Iris pigment epithelial cell (primary cell): ENCODE measurements around the gene SLC9A9.

Source experiments
- DNase-seq: peaks from one replicate; pipeline ENCODE4 v3.0.0-alpha.2; 2011; ENCODE audit warnings: low read depth

SLC9A9 gene

GRCh38 chr3:143356839-143357238 is 491.4 kb downstream of the SLC9A9 start:
- no peak for DNase-seq

DNA sequence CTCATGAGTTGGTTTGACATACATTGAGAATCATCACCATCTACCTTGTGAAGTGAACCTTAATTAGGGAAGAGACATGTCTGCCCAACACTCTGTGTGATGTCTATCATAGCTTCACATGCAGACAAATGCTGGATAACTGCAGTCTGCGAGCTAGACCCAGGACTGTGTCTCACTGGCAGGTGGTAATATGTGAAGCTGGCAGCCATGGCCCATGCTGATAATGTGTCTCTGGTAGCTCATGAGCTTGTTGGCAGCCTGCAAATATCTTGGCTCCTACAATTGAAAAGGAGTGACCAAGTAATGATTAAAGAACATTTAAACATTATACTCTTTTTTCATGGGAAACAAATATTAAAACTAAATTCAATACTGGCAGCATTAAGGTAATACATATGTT is 493.9 kb downstream of the SLC9A9 start:
- DNase-seq, result no peak

- DNase-seq, result no peak
These were observed 495.3 kb downstream of the SLC9A9 start for GRCh38 chr3:143352850-143353550.

DNA sequence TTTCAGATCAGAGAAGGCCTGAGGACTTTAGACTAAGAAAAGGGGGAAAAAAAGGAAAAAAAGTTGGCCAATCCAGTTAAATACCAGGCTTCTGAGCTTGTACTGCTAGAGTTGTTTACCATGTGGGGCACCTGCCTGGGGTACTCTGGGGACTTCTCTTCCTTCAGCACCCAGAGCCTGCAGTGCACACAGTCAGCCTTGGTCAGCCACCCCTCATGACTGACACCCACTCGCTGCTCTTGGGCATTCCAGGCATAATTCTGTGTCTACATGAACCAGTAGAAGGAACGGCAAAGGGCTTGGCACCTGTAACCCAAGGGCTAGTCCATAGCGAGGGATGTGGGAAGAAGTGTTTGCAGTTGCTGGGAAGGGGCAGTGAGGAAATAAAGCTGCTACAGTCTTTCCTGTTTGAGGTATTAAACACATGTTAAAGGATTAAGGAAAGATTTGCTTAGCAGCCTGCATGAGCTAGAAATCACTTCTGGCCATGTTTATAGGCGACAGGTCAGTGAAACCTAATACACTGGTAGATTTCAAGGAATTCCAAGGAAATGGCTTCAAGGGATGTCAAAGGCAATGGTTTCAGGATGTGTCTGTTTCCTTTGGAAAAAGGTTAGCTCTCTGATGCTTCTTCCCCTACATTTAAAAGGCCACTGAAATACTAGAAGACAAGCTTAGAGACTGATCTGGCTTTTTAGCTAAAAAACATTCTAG is 496.2 kb downstream of the SLC9A9 start:
- no peak for DNase-seq

GRCh38 chr3:143351354-143351753 is 496.9 kb downstream of the SLC9A9 start:
- DNase-seq, result no peak

GRCh38 chr3:143349455-143349854 is 498.8 kb downstream of the SLC9A9 start:
- DNase-seq, result no peak

DNA sequence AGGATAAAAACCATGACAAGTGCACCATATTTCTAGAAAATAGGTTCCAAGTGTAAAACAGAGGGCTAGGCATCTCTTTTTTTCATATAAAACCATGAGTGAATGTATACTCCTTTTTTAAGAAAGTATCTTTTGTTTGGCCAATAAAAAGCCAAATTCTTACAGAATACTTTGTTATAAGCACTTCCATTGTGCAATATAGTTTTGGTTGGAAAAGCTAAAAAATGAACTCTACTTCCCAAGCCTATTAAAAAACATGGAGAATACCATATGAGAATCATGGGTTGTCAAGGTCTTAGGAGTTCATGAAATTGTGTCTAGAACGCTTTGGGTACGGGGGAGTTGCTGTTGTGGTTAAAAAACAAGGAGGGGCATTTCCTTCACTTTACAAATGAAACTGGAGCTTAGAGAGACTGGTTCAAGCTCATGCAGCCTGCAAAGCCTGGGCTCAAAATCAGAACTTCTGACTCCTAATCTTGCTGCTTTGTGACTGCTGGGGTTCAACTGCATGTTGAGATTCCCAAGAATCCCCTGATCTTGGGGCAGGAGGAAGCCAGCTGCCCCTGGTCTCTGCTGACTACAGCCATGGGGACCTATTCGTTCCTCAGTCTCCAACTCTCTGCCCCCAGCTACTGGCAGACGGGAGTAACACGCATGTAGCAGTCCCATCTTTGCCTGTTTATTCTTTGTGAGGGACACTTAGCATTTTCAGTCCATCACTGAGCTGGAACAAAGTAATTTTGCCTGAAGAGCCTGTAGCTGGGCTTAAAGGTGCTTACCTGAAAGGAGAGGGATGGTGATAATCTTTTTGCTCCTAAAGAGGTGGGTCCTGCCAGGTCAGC is 499.6 kb downstream of the SLC9A9 start:
- no peak for DNase-seq

- no peak for DNase-seq
These were observed 503.6 kb downstream of the SLC9A9 start for GRCh38 chr3:143344516-143345165.

DNA sequence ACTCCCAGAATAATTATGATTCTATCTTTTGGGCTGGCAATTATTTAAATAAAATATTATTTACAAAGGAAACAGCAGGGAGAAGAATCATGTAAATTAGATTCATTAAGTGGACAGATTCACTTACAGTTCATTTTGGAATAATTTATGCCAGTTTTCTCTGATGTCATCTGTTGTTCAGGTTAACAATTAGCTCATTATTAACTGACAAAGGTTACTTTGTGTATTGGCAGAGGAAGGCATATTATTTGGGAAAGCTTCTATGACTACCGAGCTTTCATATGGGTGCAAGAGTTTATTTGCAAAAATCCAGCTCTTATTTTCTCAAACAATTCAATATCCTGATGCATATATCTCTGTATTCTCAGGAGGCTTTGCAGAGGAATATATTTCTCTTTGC is 504.3 kb downstream of the SLC9A9 start:
- no peak for DNase-seq

GRCh38 chr3:143343031-143343430 is 505.2 kb downstream of the SLC9A9 start:
- DNase-seq, result no peak

GRCh38 chr3:143339451-143339850 is 508.8 kb downstream of the SLC9A9 start:
- DNase-seq, result no peak

- DNase-seq, result no peak
These were observed 510.9 kb downstream of the SLC9A9 start for GRCh38 chr3:143337387-143337786.

DNA sequence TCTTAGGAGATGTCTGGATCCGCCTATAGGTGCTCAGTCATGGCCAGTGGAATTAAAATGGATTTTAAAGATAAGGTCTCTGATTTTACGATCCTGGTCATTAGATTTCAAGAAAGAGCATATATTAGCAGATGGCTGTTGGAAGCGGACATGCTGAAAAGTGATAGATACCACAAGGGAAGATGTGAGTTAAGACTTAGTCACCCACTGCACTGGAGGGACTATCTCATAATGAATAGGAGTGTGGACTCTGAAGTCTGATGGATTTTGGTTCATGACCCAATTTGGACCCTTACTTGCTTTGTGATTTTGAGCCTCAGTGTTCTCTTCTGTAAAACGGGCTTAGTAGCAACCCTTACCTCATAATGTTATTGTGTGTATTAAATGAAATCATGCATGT is 514.0 kb downstream of the SLC9A9 start:
- no peak for DNase-seq

DNA sequence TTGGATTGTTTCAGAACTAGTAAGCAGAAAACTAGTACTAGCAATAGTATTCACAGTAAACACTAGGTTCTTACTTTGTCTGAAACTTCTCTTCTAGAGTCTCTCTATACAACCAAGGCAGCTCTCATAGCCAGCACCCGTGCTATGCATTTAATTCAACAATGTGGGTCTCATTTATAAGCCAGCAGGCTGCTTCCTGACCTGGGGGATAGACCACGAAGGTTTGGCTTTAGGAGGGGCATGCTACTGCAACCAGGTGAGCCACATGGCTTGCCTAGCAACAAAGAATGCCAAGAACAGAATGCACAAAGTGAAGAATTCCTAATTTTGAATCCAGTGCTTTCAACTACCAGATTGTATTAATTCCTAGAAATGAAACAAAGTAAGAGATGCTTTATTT is 514.9 kb downstream of the SLC9A9 start:
- DNase-seq, result no peak

- no peak for DNase-seq
These were observed 516.2 kb downstream of the SLC9A9 start for GRCh38 chr3:143332026-143332425.

DNA sequence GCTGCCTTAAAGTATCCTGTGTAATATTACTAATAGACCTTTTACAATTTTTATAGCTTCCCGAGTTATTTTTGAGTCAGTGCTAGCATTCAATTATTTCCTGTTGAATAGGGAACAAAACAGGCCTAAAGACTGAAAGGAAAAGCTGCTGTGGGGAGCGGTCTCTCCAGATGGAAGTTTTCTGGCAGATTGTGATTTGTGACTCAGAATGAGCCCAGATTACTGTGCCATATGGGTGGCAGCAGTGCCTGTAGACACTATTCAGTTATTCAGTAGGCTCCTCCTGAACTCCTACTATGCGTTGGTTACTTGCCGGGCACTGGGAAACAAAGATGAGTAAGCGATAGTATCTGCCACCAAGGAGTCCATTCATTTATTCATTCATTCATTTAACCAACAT is 516.9 kb downstream of the SLC9A9 start:
- DNase-seq, result no peak

- DNase-seq, result no peak
These were observed 517.9 kb downstream of the SLC9A9 start for GRCh38 chr3:143330296-143330868.

DNA sequence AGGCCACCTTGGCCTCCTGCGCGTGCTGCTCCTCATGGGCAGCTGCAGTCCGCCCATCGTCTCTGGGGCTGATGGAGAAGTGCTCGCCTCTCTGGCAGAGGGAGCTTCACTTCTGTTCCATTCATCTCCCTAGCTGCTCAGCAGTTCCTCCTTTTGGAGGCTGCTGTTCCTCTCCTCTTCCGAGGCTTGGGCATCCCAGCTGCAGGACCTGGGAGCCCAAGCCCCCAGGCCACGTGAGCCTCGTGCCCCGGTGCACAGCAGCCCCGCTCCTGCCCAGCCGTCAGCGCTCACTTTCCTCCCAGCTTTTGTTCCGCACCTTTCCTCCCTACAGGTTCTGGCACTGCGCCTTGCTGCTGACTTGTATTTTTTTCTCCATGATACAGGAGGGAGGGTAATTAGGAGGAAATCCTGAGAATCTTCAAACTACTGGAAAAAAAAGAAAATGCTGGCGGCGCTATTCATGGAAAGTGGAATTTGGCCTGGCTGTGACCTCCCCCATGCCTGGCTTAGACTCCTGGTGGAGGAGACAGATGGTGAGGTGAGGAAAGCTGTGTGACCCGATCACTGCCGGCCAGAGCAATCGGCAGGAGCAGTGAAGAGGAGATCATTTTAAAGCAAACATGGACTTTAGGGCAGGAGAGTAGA is 518.6 kb downstream of the SLC9A9 start:
- DNase-seq, result peak; percentile 19

DNA sequence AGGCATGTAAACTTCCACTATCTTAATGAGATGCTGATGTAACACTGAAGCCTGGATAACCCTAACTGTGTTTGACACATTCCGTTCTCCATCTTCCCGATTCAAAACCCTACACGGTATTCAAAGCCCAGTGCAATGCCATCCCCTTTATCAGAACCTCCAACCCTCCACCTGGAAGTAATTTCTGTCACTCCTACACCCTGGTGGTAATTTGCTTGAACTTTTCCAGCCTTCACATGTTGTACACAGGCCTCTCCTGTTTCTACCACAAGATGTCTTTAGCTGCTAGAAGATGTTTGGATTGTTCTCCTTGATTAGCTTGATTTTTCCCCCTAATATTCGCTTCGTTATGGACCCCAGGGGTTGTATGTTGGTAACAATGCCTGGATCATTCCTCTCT is 519.8 kb downstream of the SLC9A9 start:
- DNase-seq, result no peak

DNA sequence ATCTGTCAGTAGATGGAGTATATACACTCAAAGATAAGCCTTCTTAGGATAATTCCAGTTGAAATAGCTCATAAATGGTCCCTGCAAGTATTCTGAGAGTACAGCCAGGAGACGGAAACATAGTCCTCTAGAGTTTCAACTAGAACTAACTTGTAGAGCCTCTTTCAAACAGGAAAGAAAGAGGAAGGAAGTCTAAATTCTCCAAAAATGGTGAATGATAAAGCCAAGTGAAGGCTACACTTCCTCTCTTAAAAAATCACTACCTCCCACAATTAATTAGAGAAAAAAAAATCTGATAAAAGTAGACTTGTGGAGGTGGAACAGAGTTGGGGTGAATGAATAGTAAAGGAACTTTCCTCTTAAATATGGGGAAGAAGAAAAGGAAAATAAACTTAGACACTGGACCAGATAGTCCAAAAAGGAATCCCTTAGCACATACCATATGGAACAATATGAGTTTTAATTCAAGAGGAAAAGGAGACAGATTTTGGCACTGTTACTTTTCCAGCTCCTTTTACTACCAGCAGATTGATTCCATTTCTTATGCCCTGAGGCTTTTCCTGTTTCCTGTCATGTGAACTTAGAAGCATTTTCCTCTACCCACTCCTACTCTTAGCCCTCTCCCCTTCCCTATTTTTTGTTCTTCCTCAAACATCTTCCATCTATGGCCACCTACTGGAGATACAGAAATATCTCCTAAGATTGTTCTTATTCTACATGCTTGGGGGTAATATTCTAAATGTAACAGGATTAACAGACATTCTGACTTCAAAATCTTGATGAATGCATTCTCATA is 521.1 kb downstream of the SLC9A9 start:
- DNase-seq, result no peak
